D721Med (cell line): Measurements from ENCODE around the gene PPIP5K1.

Experiments used
- DNase-seq: peaks from one replicate; pipeline ENCODE4 v3.0.0; 2011; ENCODE audit warnings: low spot score; ENCODE audit not compliant: insufficient read length
- FAIRE-seq: peaks from 2 replicates; lab custom pipeline; 2011; peaks lifted over from hg19 to GRCh38; lab: Jason Lieb, UNC
- CTCF ChIP-seq: IDR thresholded peaks from 2 replicates; pipeline ENCODE4 v1.5.1; 2012; ENCODE audit warnings: mild to moderate bottlenecking, control low read depth; ENCODE audit not compliant: insufficient read depth; ENCODE audit errors: missing control alignments

The PPIP5K1 gene

GRCh38 chr15:43487271-43487895, 102.6 kb downstream of the PPIP5K1 start:
- no peak for TF ChIP-seq CTCF
- no peak for FAIRE-seq
- DNase-seq = no peak

GRCh38 chr15:43484455-43484854, 105.6 kb downstream of the PPIP5K1 start:
- DNase-seq (no peak), FAIRE-seq (no peak)
- no peak for TF ChIP-seq CTCF
